GM19395 (cell line): ENCODE measurements around the gene ELK3.

Experiments
- ATAC-seq: cut with Tn5 transposase; IDR thresholded peaks from one replicate; pipeline ENCODE4 v1.9.1; 2021; ENCODE audit warnings: mild to moderate bottlenecking, moderate library complexity; ENCODE audit not compliant: unreplicated experiment

Gene ELK3

GRCh38 chr12:96193725-96194575, at the start of gene ELK3:
Gene ELK3 (plus strand): TSS chr12:96194375.
- peak; percentile 47 for ATAC-seq

- no peak for ATAC-seq
These were observed 47.4 kb upstream of the ELK3 start for GRCh38 chr12:96146747-96147146.

- ATAC-seq: no peak
These were observed 43.7 kb upstream of the ELK3 start for GRCh38 chr12:96150442-96150841.

GRCh38 chr12:96152164-96152563, 42.0 kb upstream of the ELK3 start:
- no peak for ATAC-seq

- ATAC-seq: no peak
These were observed 40.9 kb upstream of the ELK3 start for GRCh38 chr12:96153131-96153725.

- no peak for ATAC-seq
These were observed 39.0 kb upstream of the ELK3 start for GRCh38 chr12:96155181-96155580.

- no peak for ATAC-seq
These were observed 38.4 kb upstream of the ELK3 start for GRCh38 chr12:96155781-96156180.

GRCh38 chr12:96156211-96156610, 38.0 kb upstream of the ELK3 start:
- no peak for ATAC-seq

- ATAC-seq: no peak
These were observed 36.7 kb upstream of the ELK3 start for GRCh38 chr12:96157427-96157826.

GRCh38 chr12:96164951-96165811, 29.0 kb upstream of the ELK3 start:
- no peak for ATAC-seq

- no peak for ATAC-seq
These were observed 27.4 kb upstream of the ELK3 start for GRCh38 chr12:96166765-96167164.

GRCh38 chr12:96167492-96167891, 26.7 kb upstream of the ELK3 start:
- no peak for ATAC-seq

GRCh38 chr12:96170328-96170727, 23.8 kb upstream of the ELK3 start:
- ATAC-seq: no peak

GRCh38 chr12:96170762-96171161, 23.4 kb upstream of the ELK3 start:
- no peak for ATAC-seq

- ATAC-seq: no peak
These were observed 22.3 kb upstream of the ELK3 start for GRCh38 chr12:96171905-96172304.

GRCh38 chr12:96172981-96173380, 21.2 kb upstream of the ELK3 start:
- no peak for ATAC-seq

- no peak for ATAC-seq
These were observed 17.6 kb upstream of the ELK3 start for GRCh38 chr12:96176575-96176974.

- ATAC-seq: peak; percentile 74
These were observed 17.2 kb upstream of the ELK3 start for GRCh38 chr12:96177013-96177412.

GRCh38 chr12:96183734-96184370, 10.3 kb upstream of the ELK3 start:
- ATAC-seq: no peak

- ATAC-seq: no peak
These were observed 8.3 kb upstream of the ELK3 start for GRCh38 chr12:96185914-96186313.
